Colonic mucosa (tissue), 4 donors: ENCODE results near the gene HOXC12. TPM values are rescaled to one million over a fixed set of nuclear protein-coding genes. Genes with fewer than 3 reads are reported as not detected.

Experiments used
- DNase-seq: peaks from one replicate; pipeline ENCODE4 v3.0.0-alpha.2; 2020
- H3K27ac ChIP-seq: fragments of 200-600 bp; one replicate; pipeline ENCODE4 v1.8.0; 2021
- H3K27me3 ChIP-seq: fragments of 200-600 bp; one replicate; pipeline ENCODE4 v1.8.0; 2021
- H3K36me3 ChIP-seq: fragments of 200-600 bp; one replicate; pipeline ENCODE4 v1.8.0; 2021
- H3K4me1 ChIP-seq: fragments of 200-600 bp; one replicate; pipeline ENCODE4 v1.8.0; 2021; ENCODE audit warnings: mild to moderate bottlenecking
- H3K4me3 ChIP-seq: fragments of 200-600 bp; one replicate; pipeline ENCODE4 v1.8.0; 2021
- H3K9ac ChIP-seq, 2 donors: one replicate each; pipeline ENCODE4 v1.7.0; 2013; ENCODE audit warnings: control low read depth in 2 of 2, low read depth in 2 of 2, low read length in 2 of 2
- H3K9me3 ChIP-seq: fragments of 200-600 bp; one replicate; pipeline ENCODE4 v1.8.0; 2021
- CTCF ChIP-seq: fragments of 200-600 bp; IDR thresholded peaks from one replicate; pipeline ENCODE4 v1.8.0; 2022; ENCODE audit warnings: antibody characterized with exemption, mild to moderate bottlenecking
- intact Hi-C: fragments of 100-400 bp; cut with DNase I; formaldehyde crosslinking; loops from one replicate; pipeline ENCODE4 v1.14.1; 2022
- total RNA-seq, 2 donors: library from RNA; stranded (reverse); fragmentation: NEBNext Ultra II Directional in 1 of 2; extraction: Animal tissue kit (Norgen Biotek cat#: 25700) in 1 of 2; gene quantifications; one replicate each; pipeline ENCODE4 v1.2.1, GENCODE V29; 2021
- donor health status: healthy.
- donor health status: DM: no; HTN: no; CAD: no.
- donor health status: DM: no; HTN: no; CAD: no.

Gene HOXC12
- total RNA-seq, 2 donors from 2014 or later: not detected

GRCh38 chr12:53967421-53967925, 12.8 kb downstream of the HOXC12 start:
- Histone ChIP-seq H3K27me3 (peaks cover 100% of the 10 kb centered on the region), H3K4me3 (no peak overlapping the region), H3K4me1 (no peaks in the 10 kb centered on the region), H3K9me3 (no peaks in the 10 kb centered on the region), H3K9ac (no peak overlapping the region), H3K27ac (no peak overlapping the region), H3K36me3 (no peaks in the 10 kb centered on the region)
- TF ChIP-seq CTCF: no peak
- no peak for DNase-seq
- intact Hi-C loops: no loop called here

GRCh38 chr12:53968214-53969127, 13.8 kb downstream of the HOXC12 start:
- DNase-seq: no peak
- peaks cover 100% of the 10 kb centered on the region for H3K27me3 ChIP-seq
- H3K4me3 ChIP-seq: no peak overlapping the region
- intact Hi-C loops: no loop called here
- H3K27ac ChIP-seq: no peak overlapping the region
- H3K9me3 ChIP-seq: no peaks in the 10 kb centered on the region
- H3K9ac ChIP-seq: no peak overlapping the region
- no peaks in the 10 kb centered on the region for H3K4me1 ChIP-seq
- H3K36me3 ChIP-seq: no peaks in the 10 kb centered on the region
- TF ChIP-seq CTCF: no peak

- Histone ChIP-seq H3K36me3 (no peaks in the 10 kb centered on the region), H3K4me3 (no peak overlapping the region), H3K4me1 (no peaks in the 10 kb centered on the region), H3K27ac (no peak overlapping the region), H3K27me3 (peaks cover 99% of the 10 kb centered on the region), H3K9ac (no peak overlapping the region), H3K9me3 (no peaks in the 10 kb centered on the region)
- no peak for DNase-seq
- intact Hi-C loops: no loop called here
- TF ChIP-seq CTCF: no peak
Observed at GRCh38 chr12:53969588-53970259, 15.0 kb downstream of the HOXC12 start.

GRCh38 chr12:53970451-53970850, 15.7 kb downstream of the HOXC12 start:
- no peaks in the 10 kb centered on the region for H3K4me1 ChIP-seq
- no peak for DNase-seq
- TF ChIP-seq CTCF: no peak
- intact Hi-C loops: no loop called here
- H3K27me3 ChIP-seq: peaks cover 99% of the 10 kb centered on the region
- no peak overlapping the region for H3K9ac ChIP-seq
- H3K9me3 ChIP-seq: no peaks in the 10 kb centered on the region
- H3K27ac ChIP-seq: no peak overlapping the region
- no peak overlapping the region for H3K4me3 ChIP-seq
- H3K36me3 ChIP-seq: no peaks in the 10 kb centered on the region

- no peak for TF ChIP-seq CTCF
- no peak for DNase-seq
- H3K27ac ChIP-seq: no peak overlapping the region
- peaks cover 99% of the 10 kb centered on the region for H3K27me3 ChIP-seq
- H3K4me1 ChIP-seq: no peaks in the 10 kb centered on the region
- H3K9me3 ChIP-seq: no peaks in the 10 kb centered on the region
- no peak overlapping the region for H3K4me3 ChIP-seq
- H3K9ac ChIP-seq: no peak overlapping the region
- no peaks in the 10 kb centered on the region for H3K36me3 ChIP-seq
- intact Hi-C loops: no loop called here
Observed at GRCh38 chr12:53971129-53971528, 16.4 kb downstream of the HOXC12 start.
